HG02642 (cell line): Measurements from ENCODE around the gene GSAP.
A peak's percentile ranks its signal among the peaks of the same experiment; 100 is the strongest.

Experiments used
- ATAC-seq: cut with Tn5 transposase; IDR thresholded peaks from one replicate; pipeline ENCODE4 v1.9.1; 2021; ENCODE audit warnings: mild to moderate bottlenecking; ENCODE audit not compliant: unreplicated experiment, poor library complexity

GSAP gene, protein sequence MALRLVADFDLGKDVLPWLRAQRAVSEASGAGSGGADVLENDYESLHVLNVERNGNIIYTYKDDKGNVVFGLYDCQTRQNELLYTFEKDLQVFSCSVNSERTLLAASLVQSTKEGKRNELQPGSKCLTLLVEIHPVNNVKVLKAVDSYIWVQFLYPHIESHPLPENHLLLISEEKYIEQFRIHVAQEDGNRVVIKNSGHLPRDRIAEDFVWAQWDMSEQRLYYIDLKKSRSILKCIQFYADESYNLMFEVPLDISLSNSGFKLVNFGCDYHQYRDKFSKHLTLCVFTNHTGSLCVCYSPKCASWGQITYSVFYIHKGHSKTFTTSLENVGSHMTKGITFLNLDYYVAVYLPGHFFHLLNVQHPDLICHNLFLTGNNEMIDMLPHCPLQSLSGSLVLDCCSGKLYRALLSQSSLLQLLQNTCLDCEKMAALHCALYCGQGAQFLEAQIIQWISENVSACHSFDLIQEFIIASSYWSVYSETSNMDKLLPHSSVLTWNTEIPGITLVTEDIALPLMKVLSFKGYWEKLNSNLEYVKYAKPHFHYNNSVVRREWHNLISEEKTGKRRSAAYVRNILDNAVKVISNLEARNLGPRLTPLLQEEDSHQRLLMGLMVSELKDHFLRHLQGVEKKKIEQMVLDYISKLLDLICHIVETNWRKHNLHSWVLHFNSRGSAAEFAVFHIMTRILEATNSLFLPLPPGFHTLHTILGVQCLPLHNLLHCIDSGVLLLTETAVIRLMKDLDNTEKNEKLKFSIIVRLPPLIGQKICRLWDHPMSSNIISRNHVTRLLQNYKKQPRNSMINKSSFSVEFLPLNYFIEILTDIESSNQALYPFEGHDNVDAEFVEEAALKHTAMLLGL

DNA sequence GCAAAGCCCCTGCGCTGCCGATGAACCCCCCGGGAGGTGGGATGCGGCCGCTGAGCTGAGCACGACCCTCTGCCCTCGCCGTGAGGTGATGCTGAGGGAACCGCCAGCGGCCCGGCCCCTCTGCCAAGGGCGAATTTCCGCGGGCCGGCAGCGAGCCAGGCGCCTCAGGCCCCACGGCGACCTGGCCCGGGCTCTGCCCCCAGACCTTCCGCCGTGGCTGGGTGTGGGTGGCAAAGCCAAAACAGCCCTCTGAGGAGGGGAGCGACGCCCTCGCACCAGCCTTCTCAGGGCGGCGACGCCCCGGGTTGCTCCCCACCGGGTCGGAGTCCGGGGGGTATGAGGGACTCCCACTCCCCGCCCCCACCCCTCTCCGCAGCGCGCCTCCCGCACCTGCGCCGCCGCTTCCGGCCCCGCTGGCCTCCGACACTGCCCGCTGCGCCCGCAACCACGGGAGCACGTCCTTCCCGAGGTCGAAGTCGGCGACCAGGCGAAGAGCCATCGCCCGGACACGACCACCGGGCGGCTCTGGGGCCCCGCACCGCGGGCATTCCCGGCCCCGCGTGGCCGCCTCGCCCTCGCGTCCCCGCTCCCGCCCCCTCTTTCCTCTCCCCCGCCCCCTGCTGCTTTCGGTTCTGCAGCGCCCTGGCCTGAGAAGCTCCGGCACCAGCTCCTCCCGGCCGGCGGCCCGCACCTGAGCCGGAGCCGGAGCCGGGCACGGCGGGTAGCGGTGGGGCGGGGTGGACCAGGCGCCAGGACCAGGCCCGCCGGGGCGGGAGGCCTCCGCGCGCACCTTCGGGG is at the start of gene GSAP:
GSAP (minus strand) TSS at position 527 of the 798 bp plus-strand sequence; CDS start at position 499, 28 bp downstream.
- peak; percentile 74 for ATAC-seq

DNA sequence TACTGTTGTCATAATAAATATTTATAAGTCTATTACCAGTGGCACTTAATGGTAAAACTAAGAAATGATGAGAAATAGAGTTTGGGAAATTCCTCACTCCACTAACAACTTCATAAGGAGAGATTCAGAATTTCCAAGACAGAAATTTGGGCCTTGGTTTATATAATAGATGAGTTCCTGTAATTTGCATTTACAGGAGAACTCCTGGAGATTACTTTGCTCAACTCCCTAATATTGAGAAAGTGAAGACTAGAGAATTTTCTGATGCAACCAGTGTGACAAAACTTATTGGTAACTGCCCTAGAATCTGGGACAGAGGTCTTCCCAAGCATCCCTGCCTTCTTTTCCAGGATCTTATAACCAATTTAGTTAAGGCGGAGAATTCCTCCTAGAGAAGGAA is 49.1 kb upstream of the GSAP start:
- ATAC-seq = no peak

DNA sequence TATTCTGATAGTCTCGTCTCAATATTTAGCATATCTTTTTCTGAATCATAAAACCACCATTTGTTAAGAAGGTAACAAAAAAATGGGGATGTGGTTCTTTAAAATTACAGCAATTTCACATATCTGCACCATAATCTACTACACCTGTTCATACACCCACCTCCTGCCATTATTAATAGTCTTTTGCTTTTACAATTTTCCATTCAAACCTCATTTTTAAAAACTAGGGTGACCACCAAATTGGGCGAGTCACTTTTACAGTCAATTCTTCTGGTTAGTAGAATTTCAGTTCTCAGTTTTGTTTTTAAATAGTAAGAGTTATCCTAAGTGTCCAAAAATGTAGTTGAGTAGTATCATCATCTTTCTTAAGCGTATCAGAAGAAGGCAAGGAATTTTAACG is 48.4 kb upstream of the GSAP start:
- peak; percentile 54 for ATAC-seq

DNA sequence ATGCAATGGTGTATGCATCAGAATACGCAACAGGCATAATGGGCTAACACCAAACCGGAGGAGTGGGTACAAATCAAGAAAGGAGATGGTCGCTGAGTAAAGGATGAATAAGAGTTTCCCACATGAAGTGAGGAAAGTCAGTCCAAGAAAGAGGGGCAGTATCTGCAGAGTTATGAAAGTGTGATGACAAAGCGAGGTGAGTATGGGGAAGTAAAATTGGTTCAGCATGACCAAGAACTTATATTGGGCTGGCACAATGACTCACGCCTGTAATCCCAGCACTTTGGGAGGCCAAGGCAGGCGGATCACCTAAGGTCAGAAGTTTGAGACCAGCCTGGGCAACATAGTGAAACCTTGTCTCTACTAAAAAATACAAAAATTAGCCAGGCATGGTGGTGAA is 47.5 kb upstream of the GSAP start:
- ATAC-seq = peak; percentile 60

DNA sequence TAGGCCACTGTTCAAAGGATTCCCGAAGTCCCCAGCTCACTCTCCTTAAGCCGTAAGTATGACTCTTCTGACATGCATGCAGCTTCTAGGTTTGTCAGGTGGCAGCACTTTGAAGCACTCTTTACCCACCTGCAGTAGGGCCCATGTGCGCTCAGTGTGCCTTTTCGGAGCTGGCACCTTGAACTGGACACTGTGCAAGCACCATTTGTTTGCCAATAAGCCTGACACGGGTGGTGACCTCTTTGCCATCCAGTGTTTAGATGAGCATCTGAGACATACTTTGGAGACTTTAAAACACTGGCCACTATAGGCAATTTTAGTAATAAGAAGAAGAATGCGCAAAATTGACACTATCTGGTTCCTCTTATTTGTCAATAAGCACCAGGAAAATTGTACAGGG is 45.7 kb upstream of the GSAP start:
- no peak for ATAC-seq

DNA sequence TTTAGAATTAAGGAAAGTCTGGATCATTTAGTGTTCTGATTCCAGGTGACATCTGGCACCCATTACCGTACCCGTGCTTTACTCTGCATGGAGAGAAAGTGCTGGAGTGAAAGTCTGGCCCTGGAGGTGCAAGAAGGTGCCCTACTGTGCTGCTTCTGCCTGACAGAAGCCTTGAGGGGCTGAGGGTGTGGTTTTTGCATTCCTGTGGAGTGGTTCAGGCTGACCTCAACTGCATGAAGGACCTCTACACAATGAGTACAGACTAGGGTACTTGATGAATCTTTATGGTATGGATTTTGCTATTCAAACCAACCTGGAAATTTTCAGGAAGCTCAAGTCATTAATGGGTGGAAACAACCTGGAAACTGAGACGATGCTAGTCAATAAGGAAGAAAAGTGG is 45.1 kb upstream of the GSAP start:
- no peak for ATAC-seq

DNA sequence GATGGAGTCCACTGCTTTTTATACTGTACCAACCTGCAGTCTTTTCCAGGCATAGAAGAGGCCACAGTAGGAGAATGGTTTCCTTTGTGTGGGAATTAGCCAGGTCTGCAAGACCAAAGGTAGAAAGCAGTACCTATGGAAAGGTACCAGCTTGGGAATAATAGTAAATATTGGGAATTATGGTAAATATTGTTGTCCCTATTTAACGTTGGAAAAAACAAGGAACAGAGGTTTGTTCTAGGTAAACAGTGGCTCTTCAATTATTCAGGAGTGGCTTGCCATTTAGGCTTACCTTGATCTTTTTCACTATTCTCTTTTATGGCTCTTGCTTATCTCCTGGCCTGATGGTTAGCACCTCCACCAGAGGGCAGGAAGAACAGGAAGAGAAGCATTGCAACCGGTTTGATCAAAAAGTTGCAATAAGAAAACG is 43.9 kb upstream of the GSAP start:
- ATAC-seq = no peak

DNA sequence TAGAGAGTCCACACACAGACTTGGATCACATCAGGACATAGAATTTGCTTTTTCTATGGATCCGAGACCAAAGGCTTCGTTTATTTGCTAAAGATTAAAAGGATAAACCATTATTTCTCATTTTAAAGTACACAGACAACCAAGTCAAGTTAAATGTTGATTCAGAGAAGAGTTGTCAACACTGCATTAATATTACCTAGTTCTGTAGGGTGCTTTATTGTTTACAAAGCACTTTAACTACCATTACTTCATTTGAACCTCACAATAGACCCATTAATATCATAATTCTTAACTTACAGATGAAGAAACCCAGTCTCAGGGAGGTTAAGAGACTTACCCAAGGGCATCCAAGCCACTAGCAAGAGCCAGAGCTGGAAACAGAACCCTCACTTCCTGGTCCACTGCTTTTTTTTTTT is 43.2 kb upstream of the GSAP start:
- ATAC-seq = no peak

DNA sequence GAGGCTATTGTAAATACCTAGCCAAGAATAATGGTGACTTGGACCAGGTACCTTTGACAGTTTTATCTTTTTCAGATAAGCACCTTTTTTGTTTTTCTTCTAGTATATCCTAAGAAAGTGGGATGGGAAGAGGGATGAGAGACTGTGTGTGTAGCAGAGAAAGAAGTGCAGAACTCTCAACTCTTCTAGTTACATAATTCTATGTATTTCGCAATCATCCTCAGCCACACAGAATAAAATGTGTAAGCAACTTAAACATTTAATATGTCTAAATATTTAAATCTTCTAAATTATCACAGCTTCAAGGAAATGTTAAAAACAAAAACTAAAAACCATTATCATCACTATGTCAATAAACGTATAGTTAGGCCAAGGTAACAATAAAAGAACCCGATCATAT is 42.6 kb upstream of the GSAP start:
- ATAC-seq = no peak

DNA sequence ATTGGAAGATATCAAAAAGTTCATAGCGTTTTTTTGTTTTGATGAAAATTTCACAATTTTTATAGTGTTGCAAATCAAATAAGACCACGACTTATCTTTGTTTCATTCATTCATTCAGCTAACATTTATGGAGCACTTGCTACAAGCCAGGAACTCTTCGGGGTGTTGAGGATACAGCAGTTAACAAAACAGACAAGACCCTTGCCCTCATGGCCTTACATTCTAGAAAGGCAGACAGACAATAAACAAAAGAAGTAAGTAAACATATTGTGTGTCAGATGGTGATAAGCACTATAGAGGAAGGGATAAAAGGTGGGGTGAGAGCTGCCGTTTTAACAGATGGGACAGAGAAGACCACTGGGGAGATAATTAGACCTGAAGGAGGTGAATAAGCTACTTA is 41.6 kb upstream of the GSAP start:
- no peak for ATAC-seq

DNA sequence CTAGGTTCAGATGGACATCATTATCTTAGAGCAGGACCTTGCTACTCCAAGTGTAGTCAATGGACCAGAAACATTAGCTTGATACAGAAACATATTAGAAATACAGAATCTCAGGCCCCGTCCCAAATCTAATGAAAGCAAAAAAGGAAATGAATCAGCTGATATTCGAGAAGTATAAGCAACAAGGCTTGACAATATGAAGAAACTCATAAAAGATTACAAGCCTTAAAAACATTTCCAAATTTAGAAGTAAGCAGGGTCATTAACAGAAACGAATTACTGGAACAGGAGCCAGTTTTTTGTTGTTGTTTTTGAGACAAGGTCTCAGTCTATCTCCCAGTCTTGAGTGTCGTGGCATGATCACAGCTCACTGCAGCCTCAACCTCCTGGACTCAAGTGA is 40.5 kb upstream of the GSAP start:
- no peak for ATAC-seq

DNA sequence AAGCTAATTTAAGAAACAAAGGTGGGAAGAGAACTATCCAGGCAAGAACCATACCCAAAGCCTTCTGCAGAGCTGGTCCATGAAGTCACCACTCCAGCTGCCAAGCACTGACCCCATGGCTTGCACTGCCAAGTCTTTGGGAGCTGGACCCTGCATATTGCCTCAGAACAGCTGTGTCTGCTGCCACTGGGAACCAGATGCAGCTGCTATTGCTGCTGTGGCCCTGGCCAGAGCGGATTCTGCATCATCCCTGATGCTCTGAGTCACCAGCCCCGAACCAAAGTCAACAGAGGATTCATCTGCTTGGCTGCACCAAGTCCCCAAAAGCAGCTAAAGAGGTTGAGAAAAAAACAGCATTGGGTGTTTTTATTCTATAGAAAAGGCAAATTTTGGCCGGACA is 39.2 kb upstream of the GSAP start:
- ATAC-seq = no peak

DNA sequence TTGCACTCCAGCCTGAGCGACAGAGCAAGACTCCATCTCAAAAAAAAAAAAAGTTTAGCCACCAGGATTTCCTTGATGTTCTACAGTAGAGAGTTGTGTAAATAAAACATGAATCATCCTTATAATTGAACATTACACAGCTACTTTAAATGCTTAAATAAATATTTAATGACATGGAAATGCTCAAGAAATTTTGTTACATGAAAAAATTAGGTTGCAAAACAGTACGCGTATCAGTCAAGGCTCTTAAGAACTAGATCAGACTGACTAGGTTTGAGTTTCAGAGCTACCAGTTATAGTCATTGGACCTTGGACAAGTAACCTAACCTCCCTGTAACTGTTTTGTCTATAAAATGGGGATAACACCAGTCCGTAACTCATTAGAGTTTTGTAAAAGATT is 38.7 kb upstream of the GSAP start:
- ATAC-seq = no peak

DNA sequence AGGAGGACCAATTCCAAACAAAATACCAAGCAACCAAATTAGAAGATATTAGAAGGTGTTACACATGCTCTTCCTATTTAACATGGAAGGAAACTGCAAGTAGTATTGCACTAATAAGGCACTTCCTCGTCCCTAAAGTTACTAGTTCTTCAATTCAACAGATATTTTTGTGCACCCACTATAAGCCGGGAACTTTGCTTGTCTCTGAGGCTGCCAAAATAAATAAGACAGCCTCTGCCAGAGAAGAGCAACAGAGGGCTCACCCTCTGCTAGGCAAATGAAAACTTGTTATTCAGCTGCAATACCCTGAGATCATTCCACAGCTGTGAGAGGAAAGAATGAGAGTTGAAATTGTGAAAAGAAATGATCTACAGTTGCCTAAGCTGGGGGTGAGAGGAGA is 37.4 kb upstream of the GSAP start:
- no peak for ATAC-seq

DNA sequence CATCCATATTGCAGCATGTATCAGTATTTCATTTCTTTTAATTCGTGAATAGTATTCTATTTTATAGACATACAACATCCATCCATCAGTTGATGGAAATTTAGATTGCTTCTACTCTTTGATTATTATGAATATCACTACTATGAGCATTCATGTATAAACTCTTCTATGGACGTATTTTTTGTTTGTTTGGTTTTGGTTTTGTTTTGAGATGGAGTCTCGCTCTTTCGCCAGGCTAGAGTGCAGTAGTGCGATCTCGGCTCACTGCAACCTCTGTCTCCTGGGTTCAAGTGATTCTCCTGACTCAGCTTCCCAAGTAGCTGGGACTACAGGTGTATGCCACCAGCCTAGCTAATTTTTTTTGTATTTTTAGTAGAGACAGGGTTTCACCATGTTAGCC is 35.8 kb upstream of the GSAP start:
- ATAC-seq = peak; percentile 60

DNA sequence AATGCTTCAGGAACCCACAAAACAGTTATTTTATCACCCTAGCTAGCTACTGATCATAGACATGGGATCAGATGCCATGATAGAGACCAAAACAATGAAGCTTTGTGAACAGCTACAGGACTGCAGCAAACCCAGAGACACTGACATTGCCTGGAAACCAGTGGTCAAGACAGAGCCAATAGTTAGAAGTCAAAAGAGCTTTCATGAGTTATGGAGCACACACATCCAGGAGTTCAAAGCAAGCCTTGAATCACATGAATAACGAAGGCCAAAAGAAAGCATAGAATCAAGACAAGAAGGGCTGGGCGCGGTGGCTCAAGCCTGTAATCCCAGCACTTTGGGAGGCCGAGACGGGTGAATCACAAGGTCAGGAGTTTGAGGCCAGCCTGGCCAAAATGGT is 34.5 kb upstream of the GSAP start:
- ATAC-seq = no peak

DNA sequence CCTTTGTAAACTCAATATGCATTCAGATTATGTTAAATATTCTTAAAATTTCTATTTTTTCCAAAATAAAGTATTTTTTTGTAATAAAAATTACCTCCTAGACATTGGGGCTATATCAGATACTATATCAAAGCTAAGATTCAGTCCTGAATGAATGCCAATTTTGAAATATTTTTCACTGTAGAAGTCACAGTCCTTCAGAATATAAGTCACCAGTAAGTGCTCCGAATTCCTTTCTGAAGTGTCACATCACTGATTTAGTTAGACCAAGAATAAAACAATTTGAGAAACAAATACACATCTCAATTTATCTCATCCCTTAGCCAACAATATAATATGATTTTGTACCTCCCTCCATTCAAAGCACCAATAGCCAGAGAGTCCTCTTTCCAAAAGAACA is 33.9 kb upstream of the GSAP start:
- no peak for ATAC-seq

DNA sequence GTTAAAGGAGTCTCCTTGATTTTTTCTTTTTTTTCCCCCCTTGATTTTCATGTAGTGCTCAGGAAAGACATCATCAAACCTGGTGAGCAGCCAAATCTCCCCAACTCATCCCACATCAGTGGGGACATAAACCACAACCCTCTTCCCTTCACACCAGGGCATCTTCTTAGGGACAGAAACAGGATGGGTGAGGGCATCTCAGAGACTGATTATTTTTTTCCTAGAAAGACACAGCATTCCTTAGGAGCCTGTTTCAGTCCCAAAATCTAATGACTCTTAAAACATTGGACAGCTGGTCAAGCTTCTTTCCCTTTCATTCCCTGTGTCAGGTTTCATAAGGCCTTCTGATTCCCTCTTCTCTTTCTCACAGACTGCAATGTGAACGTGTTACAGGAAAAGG is 31.5 kb upstream of the GSAP start:
- ATAC-seq = no peak

DNA sequence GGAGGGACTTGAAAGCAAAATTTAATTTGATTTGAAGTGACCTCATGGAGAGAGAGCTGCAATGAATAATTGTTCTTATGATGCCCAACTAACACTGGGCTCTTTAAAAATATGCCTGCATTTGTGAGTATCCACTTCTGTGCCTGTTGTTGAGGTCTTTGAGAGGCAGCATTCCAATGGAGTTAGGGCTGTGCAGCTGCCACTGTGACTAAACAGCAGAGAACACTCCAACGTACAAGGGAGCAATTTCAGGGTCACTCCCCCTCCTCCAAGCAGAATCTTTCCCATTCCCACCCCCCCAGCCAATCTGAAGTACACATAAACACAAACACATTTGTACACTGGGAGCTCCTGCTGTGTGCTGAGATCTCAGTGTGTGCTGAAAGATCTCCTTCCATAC is 28.0 kb upstream of the GSAP start:
- ATAC-seq = no peak

DNA sequence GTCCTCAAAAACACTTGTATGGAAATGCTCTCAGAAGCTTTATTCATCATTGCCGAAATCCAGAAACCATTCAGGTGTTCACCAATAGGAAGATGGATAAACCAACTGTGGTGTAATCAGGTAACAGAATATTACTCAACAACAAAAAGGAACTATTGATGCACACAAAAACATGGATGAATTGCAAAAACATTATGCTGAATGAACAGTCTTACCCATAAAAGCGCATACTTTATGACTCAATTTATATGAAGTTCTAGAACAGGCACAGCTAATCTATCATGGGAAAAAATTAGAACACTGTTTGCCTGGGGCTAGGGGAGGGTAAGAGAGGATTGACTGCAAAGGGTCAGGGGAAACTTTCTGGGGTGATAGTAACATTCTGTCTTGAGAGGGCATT is 26.9 kb upstream of the GSAP start:
- ATAC-seq = no peak

DNA sequence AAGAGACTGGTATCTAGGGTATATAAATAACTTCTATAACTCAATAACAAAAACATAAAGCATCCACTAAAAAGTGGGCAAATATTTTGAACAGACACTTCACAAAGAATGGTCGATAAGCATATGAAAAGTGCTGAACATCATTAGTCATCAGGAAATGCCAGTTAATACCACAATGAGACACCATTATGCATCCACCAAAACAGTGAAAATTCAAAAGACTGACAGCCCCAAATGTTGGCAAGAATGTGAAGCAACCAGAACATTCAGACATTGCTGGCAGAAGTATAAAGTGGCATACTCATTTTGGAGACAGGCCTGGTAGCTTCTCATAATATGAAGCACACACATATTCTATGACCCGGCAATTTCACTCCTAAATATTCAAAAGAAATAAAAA is 26.5 kb upstream of the GSAP start:
- ATAC-seq = no peak
